ENCODE results near the gene LHX3. TPM values are rescaled to one million over a fixed set of nuclear protein-coding genes. Genes with fewer than 3 reads are reported as not detected.

The LHX3 gene
- total RNA-seq, 1 experiment from 2014 or later: 0.11 TPM

DNA sequence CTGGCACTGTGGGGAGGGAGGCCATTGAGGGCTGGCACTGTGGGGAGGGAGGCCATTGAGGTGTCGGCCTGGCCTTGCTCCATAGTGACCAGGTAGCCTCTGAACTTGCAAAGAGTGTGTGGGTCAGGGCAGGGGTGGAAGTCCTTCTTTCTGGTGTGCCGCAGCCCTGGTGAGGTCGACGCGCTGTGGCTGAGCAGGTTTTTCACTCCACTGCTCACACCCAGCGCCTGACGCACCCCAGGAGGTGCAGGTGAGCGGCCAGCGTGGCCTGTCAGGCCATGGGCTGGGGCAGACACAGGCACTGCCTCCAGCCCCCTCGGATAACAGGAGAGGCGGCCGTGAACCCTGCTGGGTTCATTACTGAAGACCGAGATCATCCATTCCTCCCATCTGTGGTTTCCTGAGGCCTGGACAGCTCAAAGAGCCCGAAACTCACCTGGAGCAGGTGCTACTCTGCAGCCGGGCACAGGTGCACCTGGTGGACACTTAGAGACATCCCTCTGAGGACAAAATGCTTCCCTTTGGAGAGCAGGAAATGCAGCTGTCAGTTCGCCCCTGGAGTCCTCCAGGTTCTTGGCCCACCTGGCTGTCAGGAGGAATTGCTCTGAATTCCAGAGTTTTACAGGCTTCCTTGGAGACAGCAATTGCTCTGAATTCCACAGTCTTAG is 32.4 kb downstream of the LHX3 start:
- no peak overlapping the region for H3K27ac ChIP-seq (ENCODE audit: low read depth, low read length, poor library complexity, severe bottlenecking)
- no peaks in the 10 kb centered on the region for H3K36me3 ChIP-seq (ENCODE audit: insufficient read depth, low read length, poor library complexity, severe bottlenecking)
- no TSS peak for BruUV-seq (replicated peaks)
- TF ChIP-seq, protein P1, sequence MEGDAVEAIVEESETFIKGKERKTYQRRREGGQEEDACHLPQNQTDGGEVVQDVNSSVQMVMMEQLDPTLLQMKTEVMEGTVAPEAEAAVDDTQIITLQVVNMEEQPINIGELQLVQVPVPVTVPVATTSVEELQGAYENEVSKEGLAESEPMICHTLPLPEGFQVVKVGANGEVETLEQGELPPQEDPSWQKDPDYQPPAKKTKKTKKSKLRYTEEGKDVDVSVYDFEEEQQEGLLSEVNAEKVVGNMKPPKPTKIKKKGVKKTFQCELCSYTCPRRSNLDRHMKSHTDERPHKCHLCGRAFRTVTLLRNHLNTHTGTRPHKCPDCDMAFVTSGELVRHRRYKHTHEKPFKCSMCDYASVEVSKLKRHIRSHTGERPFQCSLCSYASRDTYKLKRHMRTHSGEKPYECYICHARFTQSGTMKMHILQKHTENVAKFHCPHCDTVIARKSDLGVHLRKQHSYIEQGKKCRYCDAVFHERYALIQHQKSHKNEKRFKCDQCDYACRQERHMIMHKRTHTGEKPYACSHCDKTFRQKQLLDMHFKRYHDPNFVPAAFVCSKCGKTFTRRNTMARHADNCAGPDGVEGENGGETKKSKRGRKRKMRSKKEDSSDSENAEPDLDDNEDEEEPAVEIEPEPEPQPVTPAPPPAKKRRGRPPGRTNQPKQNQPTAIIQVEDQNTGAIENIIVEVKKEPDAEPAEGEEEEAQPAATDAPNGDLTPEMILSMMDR (conservative IDR thresholded peaks at IDR 0.05; ENCODE audit: low read depth, low read length): no peak
- no peak for TF ChIP-seq EZH2 (IDR thresholded peaks at IDR 0.05; ENCODE audit: borderline replicate concordance, low read depth, low read length, poor library complexity, severe bottlenecking)
- no peaks in the 10 kb centered on the region for H3K4me1 ChIP-seq (ENCODE audit: insufficient read depth, low read length, poor library complexity, severe bottlenecking)
- no peaks in the 10 kb centered on the region for H3K9me3 ChIP-seq (ENCODE audit: low read depth, low read length, poor library complexity, severe bottlenecking)
- H3K27me3 ChIP-seq (replicated peaks; ENCODE audit: insufficient read depth, low read depth, low read length, poor library complexity): no peaks in the 10 kb centered on the region
- ChIA-PET POLR2A (ENCODE audit: low non-redundant PET) (no interaction called here), CTCF (no interaction called here)
- no peak overlapping the region for H3K4me3 ChIP-seq (ENCODE audit: low read depth, low read length, poor library complexity, severe bottlenecking)
- intact Hi-C loops (cut with micrococcal nuclease; ENCODE audit: unreplicated experiment): no loop called here
- no peak for DNase-seq (ENCODE audit: low spot score)

DNA sequence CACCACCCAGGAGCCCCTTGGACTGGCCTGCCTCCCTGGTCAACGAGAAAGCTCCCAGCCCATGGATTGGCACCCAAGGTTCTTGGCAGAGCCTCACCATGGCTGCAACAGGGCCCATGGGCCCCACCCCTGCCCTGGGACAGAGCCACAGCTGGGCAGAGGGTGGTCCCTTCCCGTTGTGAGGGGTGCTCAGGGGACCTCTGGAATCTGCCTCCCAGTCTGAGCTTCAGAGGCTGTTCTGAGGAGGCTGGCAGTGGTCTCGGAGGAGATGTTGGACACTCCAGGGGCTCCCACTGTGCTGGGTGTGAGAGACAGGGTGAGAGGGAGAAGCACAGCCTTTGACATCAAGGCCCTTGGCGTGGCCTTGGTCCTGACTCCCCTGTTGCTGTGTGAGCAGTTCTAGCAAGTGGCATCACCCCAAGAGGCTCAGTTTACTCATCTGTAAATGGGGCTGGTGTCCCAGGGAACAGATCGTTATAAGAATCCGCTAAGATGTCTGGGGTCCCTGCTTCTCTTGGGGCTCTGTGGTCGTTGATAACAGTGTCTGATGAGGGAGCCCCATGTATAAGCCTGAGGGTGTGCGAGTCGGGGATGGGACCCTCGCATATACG is 33.0 kb downstream of the LHX3 start:
- no peaks in the 10 kb centered on the region for H3K9me3 ChIP-seq (ENCODE audit: low read depth, low read length, poor library complexity, severe bottlenecking)
- TF ChIP-seq EZH2 (IDR thresholded peaks at IDR 0.05; ENCODE audit: borderline replicate concordance, low read depth, low read length, poor library complexity, severe bottlenecking): no peak
- TF ChIP-seq, protein P1 (conservative IDR thresholded peaks at IDR 0.05; ENCODE audit: low read depth, low read length): no peak
- ChIA-PET POLR2A (ENCODE audit: low non-redundant PET) (no interaction called here), CTCF (no interaction called here)
- no peak overlapping the region for H3K27ac ChIP-seq (ENCODE audit: low read depth, low read length, poor library complexity, severe bottlenecking)
- H3K4me3 ChIP-seq (ENCODE audit: low read depth, low read length, poor library complexity, severe bottlenecking): no peak overlapping the region
- no peaks in the 10 kb centered on the region for H3K4me1 ChIP-seq (ENCODE audit: insufficient read depth, low read length, poor library complexity, severe bottlenecking)
- H3K27me3 ChIP-seq (replicated peaks; ENCODE audit: insufficient read depth, low read depth, low read length, poor library complexity): no peaks in the 10 kb centered on the region
- no peak for DNase-seq (ENCODE audit: low spot score)
- no peaks in the 10 kb centered on the region for H3K36me3 ChIP-seq (ENCODE audit: insufficient read depth, low read length, poor library complexity, severe bottlenecking)
- intact Hi-C loops (cut with micrococcal nuclease; ENCODE audit: unreplicated experiment): no loop called here
- no TSS peak for BruUV-seq (replicated peaks)

DNA sequence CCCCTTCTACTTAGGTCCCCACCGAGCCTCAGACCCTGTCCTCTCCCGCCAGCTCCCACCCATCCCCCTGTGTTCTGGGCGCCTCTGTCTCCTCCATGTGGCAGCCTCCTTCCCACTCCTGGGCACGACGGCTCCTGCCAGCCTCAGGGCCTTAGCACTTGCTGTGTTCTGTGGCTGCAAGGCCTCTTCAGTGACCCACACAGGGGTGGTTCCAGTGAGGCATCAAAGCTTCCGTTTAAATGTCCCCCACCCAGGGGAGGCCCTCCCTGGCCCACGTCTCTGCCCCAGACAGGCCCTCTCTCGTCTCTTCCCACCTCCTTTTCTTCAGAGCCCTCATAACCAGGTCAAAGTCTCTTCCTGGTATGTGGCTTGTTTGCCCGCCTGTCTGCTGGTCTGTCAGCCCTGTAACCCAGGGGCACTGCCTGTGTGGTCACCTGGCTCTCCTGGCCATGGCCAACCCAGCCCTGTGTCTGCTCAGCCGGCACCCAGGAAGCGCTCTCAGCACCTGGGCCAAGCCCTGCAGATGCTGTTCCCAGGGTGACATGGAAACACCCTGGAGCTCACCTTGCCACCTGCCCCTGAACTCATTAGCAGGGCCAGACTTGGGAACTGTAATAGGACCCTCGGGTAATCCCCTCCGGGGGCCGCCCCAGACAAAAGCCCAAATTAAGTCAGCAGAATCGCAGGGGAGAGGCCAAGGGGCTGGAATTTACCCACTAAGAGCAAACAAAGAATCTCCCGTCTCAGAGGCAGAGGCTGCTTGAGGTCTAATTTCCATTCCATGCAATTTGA is 33.7 kb downstream of the LHX3 start:
- Histone ChIP-seq H3K27ac (ENCODE audit: low read depth, low read length, poor library complexity, severe bottlenecking) (no peak overlapping the region), H3K9me3 (ENCODE audit: low read depth, low read length, poor library complexity, severe bottlenecking) (no peaks in the 10 kb centered on the region), H3K36me3 (ENCODE audit: insufficient read depth, low read length, poor library complexity, severe bottlenecking) (no peaks in the 10 kb centered on the region), H3K4me1 (ENCODE audit: insufficient read depth, low read length, poor library complexity, severe bottlenecking) (no peaks in the 10 kb centered on the region), H3K27me3 (replicated peaks; ENCODE audit: insufficient read depth, low read depth, low read length, poor library complexity) (no peaks in the 10 kb centered on the region), H3K4me3 (ENCODE audit: low read depth, low read length, poor library complexity, severe bottlenecking) (no peak overlapping the region)
- no TSS peak for BruUV-seq (replicated peaks)
- ChIA-PET POLR2A (ENCODE audit: low non-redundant PET) (no interaction called here), CTCF (interaction anchor here (0.6 to 1.3 kb wide), 4 partner anchors 48 to 113 kb away, joined by 3 to 4 read pairs (median 3); no protein-coding TSS in a partner anchor)
- no peak for DNase-seq (ENCODE audit: low spot score)
- intact Hi-C loops (cut with micrococcal nuclease; ENCODE audit: unreplicated experiment): no loop called here
- no peak for TF ChIP-seq EZH2 (IDR thresholded peaks at IDR 0.05; ENCODE audit: borderline replicate concordance, low read depth, low read length, poor library complexity, severe bottlenecking)
- TF ChIP-seq, protein P1 (conservative IDR thresholded peaks at IDR 0.05; ENCODE audit: low read depth, low read length): no peak

Data from A673 (cell line).